PC-9 (cell line): ENCODE results near the gene ZNF600.

Experiments
- EZH2 ChIP-seq: fragments of 200-600 bp; sonication (generic); IDR thresholded peaks from 2 replicates; pipeline ENCODE4 v1.8.0; 2017; ENCODE audit warnings: antibody characterized with exemption, low read depth
- TF ChIP-seq, protein P1 (sequence below): fragments of 200-600 bp; sonication (generic); conservative IDR thresholded peaks from 2 replicates; pipeline ENCODE4 v1.6.1; 2017; ENCODE audit warnings: mixed run types, antibody characterized with exemption, mild to moderate bottlenecking, moderate library complexity

GRCh38 chr19:52716522-52716921 is 70.1 kb downstream of the ZNF600 start:
- TF ChIP-seq, protein P1, sequence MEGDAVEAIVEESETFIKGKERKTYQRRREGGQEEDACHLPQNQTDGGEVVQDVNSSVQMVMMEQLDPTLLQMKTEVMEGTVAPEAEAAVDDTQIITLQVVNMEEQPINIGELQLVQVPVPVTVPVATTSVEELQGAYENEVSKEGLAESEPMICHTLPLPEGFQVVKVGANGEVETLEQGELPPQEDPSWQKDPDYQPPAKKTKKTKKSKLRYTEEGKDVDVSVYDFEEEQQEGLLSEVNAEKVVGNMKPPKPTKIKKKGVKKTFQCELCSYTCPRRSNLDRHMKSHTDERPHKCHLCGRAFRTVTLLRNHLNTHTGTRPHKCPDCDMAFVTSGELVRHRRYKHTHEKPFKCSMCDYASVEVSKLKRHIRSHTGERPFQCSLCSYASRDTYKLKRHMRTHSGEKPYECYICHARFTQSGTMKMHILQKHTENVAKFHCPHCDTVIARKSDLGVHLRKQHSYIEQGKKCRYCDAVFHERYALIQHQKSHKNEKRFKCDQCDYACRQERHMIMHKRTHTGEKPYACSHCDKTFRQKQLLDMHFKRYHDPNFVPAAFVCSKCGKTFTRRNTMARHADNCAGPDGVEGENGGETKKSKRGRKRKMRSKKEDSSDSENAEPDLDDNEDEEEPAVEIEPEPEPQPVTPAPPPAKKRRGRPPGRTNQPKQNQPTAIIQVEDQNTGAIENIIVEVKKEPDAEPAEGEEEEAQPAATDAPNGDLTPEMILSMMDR = no peak
- no peak for TF ChIP-seq EZH2
